NCI-H2196 treated with DMSO at 0.1 percent for 48 hours (cell line): ENCODE data around the gene LCK.
A peak's percentile ranks its signal among the peaks of the same experiment; 100 is the strongest.
"Not testable (repeated sequence)": the region's sequence is repeated elsewhere in the genome, so short reads cannot be mapped to it uniquely, and the experiment has no call there.

Experiments used
- DNase-seq: peaks from one replicate; lab custom pipeline; 2025; ENCODE audit not compliant: unreplicated experiment; lab: John Stamatoyannopoulos, UW

The LCK gene

DNA sequence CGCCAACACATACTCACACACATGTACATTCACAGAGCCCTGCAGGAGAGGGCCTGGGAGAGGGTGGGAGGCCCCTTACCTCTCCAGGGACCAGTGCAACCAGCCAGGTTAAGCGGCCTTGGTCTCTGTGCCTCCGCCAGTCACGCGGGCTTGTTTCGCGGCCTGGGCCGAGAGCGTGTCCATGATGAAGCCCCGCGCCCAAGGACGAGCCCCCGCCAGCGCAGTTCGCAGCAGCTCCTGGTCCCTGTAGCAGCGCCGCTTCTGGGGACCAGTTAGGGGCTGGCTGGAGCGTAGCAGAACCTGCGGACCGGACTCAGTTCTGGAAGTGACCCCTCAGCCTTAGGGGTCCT, 11.3 kb upstream of the LCK start:
- DNase-seq: no peak

DNA sequence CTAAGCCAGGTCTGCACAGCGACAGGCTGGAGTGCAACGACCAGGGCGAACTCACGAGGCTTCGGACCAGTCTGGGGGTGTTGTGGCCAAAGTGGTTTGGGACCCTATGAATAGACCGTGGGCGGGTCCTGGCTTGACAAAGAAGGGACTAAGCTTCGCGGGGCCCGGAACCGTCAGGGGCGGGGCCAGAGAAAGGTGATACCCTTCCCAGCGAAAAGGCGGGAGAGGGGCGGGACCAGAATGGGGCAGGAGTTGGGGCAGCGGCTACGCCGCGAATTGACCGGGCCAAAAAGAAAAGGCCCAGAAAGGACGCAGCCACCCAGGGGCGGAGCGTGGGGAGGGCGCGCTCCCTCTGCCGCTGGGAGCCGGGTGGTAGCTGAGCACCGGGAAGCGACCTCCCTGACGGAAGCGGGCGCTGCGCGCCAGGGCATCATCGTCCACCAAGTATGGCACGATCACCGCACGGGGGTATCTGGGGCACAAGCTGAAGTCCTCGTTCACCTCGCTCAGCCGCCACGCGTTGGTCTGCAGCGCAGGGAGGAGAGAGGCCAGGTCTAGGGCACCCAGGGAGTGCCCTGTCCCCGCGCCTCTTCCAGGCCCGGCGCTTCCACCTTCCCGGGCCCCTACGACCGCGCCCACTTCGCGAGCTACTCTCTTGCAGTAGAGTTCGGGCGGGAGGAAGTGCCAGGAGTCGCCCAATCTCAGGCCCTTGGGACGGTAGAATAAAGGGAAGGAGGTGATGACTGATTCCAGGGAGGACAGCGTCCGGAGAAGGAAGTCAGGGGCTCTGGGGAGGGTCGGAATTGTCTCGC, 10.7 kb upstream of the LCK start:
- DNase-seq: peak; percentile 89

- DNase-seq: peak; percentile 20
Measured at GRCh38 chr1:32241001-32241763, 9.9 kb upstream of the LCK start.

GRCh38 chr1:32242341-32242851, 8.7 kb upstream of the LCK start:
- no peak for DNase-seq

DNA sequence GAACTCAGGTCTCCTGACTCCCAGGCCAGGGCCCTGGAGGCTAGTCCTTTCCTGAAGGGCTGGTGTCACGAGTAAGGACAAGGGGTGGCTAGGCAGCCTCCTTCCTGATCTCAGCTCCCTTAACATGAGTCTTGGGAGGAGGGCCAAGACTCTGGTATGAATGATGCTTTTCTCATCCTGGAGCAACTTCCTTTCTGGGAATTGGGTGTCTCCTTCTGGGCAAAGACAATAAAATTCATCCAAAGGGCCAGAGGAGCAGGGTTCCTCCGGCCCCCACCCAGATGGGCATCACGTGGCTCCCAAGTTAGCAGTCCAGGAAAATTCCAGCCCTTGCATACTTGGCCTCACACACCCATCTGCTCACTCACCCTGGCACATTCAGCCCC, 4.2 kb upstream of the LCK start, which contains the start of gene FAM167B:
Gene FAM167B (plus strand): TSS at position 335 of the 386 bp plus-strand sequence. CDS start 200 bp downstream, outside the sequence.
- no peak for DNase-seq

GRCh38 chr1:32247452-32247851, 3.6 kb upstream of the LCK start:
- no peak for DNase-seq

DNA sequence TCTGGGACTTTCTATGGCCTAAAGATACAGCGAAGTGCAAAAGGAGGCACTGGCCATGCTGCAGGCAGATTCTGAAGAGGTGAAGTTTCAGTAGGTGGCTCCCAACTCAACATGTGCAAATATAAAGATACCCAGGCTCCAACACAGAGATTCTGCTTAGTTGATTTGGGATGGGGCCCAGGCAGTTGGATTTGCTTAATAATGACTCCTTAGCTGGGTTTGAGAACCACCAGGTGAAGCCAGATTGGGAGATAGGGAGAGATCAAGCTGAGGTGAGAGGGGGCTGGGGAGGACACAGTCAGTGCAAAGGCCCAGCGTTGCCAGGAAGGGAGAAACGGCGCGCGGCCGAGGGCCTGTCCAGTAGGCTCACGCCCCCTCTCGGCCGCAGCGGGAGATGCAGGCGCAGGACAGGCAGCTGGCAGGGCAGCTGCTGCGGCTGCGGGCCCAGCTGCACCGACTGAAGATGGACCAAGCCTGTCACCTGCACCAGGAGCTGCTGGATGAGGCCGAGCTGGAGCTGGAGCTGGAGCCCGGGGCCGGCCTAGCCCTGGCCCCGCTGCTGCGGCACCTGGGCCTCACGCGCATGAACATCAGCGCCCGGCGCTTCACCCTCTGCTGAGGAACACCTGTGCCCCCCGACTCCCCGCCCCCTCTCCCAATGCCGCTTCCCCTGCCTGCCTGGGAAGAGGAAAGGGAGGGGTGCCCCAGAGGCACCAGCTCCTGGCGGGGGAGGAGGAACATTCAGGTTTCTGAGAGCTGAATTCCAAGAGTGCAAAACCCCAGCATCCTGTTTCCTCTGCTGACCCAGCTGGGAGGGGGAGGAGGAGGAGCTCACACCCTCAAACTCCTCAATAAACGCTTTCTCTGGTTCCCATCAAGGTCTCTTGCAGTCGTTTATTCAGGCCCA, 2.8 kb upstream of the LCK start:
- peak; percentile 90 for DNase-seq

DNA sequence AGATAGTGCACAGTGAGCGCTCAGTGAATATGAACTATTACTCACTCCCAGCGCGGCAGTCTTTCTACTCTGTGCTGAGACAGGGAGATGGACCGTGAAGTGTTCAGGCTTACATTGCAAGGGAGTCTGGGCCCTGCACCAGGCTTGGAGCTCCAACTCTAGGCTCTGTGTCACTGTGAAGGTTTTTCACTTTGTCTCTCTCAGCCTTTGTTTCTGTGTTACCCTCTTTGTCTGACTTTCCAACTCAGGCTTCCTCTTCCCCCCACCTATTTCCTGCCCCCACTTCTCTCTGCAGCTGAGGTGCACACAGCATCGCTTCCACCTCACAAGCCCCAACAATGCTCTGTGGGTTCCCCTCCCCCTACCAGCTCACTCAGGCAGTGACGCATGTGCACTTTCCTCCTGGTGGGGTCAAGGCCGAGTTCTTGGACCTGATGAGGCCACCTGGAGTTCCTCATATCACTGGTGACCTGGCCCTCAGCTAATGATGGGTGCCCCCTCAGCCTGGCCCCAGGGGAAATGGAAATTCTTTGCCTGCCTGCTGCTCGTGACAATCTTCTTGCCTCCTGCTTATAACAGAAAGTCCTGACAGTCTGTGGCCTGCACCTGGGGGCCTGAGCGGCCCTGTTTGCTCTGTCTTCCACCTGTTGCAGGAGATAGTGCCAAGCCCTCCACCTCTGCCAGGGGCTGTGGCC, 1.1 kb upstream of the LCK start:
- DNase-seq: no peak

DNA sequence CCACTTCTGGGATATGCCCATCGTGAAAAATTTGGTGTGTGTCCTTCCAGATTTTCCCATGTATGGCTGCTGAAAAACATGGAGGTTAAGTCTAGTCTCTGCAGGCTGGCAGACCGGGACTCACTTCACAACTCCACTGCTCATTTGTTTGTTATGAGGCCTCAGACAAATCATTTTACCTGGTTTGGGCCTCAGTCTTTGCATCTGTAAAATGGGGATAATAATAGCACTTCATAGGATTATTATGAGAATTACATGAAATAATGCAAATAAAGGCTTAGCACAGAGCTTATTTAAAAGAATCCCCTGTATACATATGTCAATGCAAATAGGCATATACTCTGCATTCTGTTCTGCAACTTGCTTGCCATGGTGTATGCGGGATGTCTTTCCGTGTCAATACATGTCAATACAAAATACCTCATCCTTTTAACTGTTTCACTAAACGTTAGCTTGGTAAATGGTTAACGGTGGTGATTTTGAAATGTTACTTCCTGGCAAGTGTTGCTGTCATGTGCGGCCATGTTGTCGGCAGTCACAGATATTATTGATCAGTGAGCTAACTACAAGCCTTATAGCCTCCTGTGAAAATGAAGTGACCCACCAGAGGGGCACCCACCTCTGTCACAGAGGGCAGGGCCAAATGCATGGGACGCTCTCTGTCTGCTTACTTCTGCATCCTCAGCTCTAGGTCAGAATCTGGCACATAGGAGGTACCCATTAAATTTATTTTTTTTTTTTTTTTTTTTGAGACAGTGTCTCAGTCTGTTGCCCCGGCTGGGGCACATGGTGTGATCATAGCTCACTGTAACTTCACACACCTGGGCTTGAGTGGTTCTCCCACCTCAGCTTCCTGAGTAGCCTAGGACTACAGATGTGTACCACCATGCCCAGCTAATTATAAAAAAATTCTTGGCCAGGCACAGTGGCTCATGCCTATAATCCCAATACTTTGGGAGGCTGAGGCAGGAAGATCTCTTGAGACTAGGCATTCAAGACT, 4.3 kb downstream of the LCK start:
- no peak for DNase-seq

DNA sequence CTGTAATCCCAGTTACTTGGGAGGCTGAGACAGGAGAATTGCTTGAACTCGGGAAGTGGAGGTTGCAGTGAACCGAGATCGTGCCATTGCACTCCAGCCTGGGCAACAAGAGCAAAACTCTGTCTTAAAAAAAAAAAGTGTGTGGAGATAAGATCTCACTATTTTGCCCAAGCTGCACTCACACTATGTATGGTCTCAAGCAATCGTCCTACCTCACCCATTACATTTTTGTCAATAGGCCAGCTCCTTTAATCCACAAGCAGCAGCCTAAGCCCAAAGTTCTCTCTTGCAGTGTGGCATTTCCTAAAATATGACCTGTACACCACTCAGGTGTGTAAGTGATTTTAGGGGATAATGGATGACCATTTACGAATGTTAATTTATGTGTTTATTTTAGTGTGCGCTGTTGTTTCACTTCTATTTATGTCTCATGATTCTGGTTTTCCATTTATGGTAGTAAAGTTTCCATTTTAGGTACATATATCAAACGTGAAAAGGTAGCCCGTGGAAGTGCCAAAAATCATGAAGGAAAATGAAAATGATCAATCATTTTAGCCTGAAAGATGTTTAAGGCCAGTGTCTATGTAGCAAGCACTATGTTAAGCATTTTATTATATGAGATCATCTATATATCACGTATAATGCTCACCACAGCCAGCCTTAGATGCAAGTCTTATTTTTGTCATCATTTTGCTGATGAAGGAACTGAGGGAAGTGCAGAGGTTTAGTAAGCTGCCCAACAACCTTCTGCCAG, 5.6 kb downstream of the LCK start:
- no peak for DNase-seq

DNA sequence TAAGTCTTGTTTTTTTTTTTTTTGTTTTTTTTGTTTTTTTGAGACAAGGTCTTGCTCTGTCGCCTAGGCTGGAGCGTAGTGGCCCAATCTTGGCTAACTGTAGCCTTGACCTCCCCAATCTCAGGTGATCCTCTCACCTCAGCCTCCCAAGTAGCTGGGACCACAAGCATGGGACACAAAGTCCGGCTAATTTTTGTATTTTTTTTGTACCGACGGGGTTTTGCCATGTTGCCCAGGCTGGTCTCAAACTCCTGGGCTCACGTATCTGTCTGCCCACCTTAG, 6.1 kb downstream of the LCK start:
- DNase-seq: no peak

DNA sequence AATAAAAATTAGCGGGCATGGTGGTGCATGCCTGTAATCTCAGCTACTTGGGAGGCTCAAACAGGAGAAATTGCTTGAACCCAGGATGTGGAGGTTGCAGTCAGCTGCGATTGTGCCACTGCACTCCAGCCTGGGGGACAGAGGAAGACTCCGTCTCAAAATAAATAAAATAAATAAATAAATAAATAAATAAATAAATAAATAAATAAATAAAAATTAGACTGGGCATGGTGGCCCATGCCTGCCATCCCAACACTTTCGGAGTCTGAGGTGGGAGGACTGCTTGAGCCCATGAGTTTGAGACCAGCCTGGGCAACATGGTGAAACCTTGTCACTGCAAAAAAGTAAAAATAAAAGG, 12.2 kb downstream of the LCK start:
- DNase-seq: not testable (repeated sequence)

DNA sequence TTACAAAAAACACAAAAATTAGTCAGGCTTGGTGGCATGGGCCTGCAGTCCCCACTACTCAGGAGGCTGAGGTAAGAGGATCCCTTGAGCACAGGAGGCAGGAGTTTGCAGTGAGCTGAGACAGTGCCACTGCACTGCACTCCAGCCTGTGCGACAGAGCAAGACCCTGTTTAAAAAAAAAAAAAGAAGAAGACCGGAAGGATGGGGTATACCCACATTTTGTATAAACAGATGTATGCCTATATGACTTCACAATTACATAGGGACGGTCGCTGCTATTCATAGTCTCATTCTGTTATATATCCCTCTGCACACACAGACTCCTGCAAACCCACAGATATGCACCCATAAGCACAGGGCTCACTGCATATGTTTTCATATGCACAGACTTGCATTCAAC, 12.7 kb downstream of the LCK start:
- DNase-seq: no peak

GRCh38 chr1:32265846-32266245, 14.8 kb downstream of the LCK start:
- DNase-seq: no peak

DNA sequence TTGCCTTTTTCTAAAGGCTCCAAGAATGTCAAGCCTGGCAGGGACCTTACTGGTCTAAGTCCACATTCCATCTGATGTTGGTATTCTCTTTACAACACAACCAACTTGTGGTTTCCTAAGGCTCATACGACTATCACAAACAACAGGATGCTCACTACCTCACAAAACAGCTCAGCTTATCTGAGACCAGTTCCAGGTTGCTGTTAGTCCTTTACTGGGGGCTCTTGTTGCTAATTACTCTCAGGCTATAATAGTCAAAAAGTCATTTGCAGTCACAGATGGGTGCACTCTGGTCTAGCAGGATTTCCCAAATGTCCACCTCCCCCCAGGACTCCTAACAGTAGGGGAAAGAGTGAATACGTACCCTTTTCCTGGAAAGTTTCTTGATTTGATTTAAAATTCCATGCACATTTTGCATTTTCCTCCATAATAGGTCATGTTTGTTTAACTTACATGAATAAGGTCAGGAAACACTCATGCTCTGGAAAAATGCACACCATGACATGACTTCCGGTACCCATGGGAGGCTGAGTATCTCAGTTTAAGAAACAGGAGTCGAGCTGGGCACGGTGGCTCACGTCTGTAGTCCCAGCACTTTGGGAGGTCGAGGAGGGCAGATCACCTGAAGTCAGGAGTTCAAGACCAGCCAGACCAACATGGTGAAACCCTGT, 16.0 kb downstream of the LCK start:
- DNase-seq: no peak

- no peak for DNase-seq
Measured at GRCh38 chr1:32269744-32270143, 18.7 kb downstream of the LCK start.

DNA sequence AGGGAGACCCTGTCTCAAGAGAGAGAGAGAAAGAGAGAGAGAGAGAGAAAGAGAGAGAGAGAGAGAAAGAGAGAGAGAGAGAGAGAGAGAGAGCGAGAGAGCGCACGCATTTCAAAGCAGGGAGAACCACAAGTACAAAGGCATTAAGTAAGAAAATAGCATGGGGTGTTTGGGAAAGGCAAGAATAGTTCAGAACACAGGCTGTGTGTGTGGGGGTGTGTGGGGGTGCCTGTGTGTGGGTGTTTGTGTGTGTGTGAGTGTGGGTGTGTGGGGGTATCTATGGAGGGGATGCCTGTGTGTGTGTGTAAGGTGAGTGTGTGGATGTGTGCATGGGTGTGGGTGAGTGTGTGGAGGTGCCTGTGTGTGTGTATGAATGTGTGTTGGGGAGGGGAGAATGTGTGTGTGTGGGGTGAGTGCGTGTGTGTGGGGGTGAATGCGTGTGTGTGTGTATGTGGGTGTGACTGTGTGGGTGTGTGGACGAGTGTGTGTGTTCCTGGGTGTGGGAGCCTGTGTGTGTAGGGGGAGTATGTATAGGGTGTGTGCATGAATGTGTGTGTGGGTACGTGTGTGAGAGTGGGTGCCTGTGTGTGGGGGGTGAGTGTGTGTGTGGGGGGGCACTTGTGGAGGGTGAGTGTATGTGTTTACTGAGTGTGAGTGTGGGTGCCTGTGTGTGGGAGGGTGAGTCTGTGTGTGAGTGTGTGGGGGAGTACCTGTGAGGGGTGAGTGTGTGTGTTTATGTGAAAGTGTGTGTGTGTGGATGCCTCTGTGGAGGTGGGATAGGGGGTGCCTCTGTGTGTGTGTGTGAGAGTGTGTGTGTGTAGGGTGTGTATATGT, 21.7 kb downstream of the LCK start:
- DNase-seq: no peak
